HepG2 (cell line): ENCODE measurements around the gene ATP5MG. TPM values are rescaled to one million over a fixed set of nuclear protein-coding genes. Genes with fewer than 3 reads are reported as not detected.
A peak's percentile ranks its signal among the peaks of the same experiment; 100 is the strongest.

Source experiments
- ATAC-seq: fragments of 200-7000 bp; cut with Tn5 transposase; 3 replicates; pipeline ENCODE4 v1.9.1; 2020; ENCODE audit warnings: mild to moderate bottlenecking, moderate library complexity
- BruUV-seq: library from RNA; stranded (reverse); fragments of 400-500 nt; replicated peaks from 2 replicates; lab custom pipeline; 2021; lab: Mats Ljungman, UMichigan
- CTCF ChIA-PET: fragments of 300-600 bp; formaldehyde crosslinking; extraction: SDS; loops from one replicate; lab custom pipeline; 2021; ENCODE audit warnings: low total read pairs, inconsistent platforms, low intra/inter-chr PET ratio; lab: Yijun Ruan, JAX
- POLR2A ChIA-PET: fragments of 350-600 bp; sonication (Branson Sonifier 250); formaldehyde crosslinking; loops from one replicate; lab custom pipeline; 2020; ENCODE audit warnings: antibody characterized with exemption, inconsistent platforms; lab: Yijun Ruan, JAX
- DNase-seq: peaks from one replicate; pipeline ENCODE4 v3.0.0-alpha.2; 2015; ENCODE audit warnings: low spot score
- FAIRE-seq: peaks from 3 replicates; lab custom pipeline; 2011; peaks lifted over from hg19 to GRCh38; lab: Jason Lieb, UNC
- H2AFZ ChIP-seq: one replicate; pipeline ENCODE4 v1.6.1; 2011; ENCODE audit warnings: low read length, inconsistent platforms
- H3K27ac ChIP-seq: fragments of 300-600 bp; 3 replicates; pipeline ENCODE4 v1.8.0; 2011; ENCODE audit warnings: mixed run types, mild to moderate bottlenecking, mixed read lengths, low read length, inconsistent platforms; ENCODE audit not compliant: insufficient read depth; ENCODE audit errors: extremely low read length
- H3K27me3 ChIP-seq, 2 experiments: fragments of 200-600 bp in 1 of 2; 2 replicates in 1 of 2; 3 replicates in 1 of 2; pipeline versions ENCODE4 v1.6.0 to v1.8.0; 2011; ENCODE audit warnings: low read length in 2 of 2, mild to moderate bottlenecking in 2 of 2, moderate library complexity in 2 of 2, inconsistent platforms in 1 of 2; ENCODE audit not compliant: insufficient read depth in 2 of 2, control insufficient read depth in 1 of 2
- H3K36me3 ChIP-seq, 2 experiments: fragments of 200-600 bp in 1 of 2; replicated peaks in 1 of 2; 2 replicates in 1 of 2; 3 replicates in 1 of 2; pipeline versions ENCODE4 v1.5.1 to v1.8.0; 2011; ENCODE audit warnings: low read length in 2 of 2, inconsistent platforms in 1 of 2; ENCODE audit not compliant: insufficient read depth in 2 of 2, control insufficient read depth in 1 of 2
- H3K4me1 ChIP-seq: 2 replicates; pipeline ENCODE4 v1.5.1; 2012; ENCODE audit warnings: low read length, inconsistent platforms; ENCODE audit not compliant: insufficient read depth
- H3K4me2 ChIP-seq: 2 replicates; pipeline ENCODE4 v1.6.0; 2011; ENCODE audit warnings: low read depth, low read length, inconsistent platforms
- H3K4me3 ChIP-seq, 3 experiments: fragments of 200-600 bp in 1 of 3; sonication (generic), shearing (Covaris generic) in 1 of 3; replicated peaks in 1 of 3; 2 replicates each; pipeline ENCODE4 v1.5.1; 2011 to 2016; ENCODE audit warnings: low read length in 3 of 3, inconsistent platforms in 2 of 3, low read depth in 2 of 3, mild to moderate bottlenecking in 2 of 3, control low read depth in 1 of 3, mixed read lengths in 1 of 3; ENCODE audit not compliant: insufficient read depth in 1 of 3
- H3K79me2 ChIP-seq: one replicate; pipeline ENCODE4 v1.6.1; 2011; ENCODE audit warnings: low read length, inconsistent platforms; ENCODE audit not compliant: insufficient read depth
- H3K9ac ChIP-seq: 2 replicates; pipeline ENCODE4 v1.6.0; 2011; ENCODE audit warnings: mild to moderate bottlenecking, low read depth, low read length, inconsistent platforms; ENCODE audit not compliant: insufficient read depth
- H3K9me3 ChIP-seq: 2 replicates; pipeline ENCODE4 v1.5.1; 2012; ENCODE audit warnings: mild to moderate bottlenecking, low read length
- H4K20me1 ChIP-seq: 2 replicates; pipeline ENCODE4 v1.6.0; 2011; ENCODE audit warnings: inconsistent platforms, mild to moderate bottlenecking, low read length, moderate library complexity; ENCODE audit not compliant: insufficient read depth
- ETV5 ChIP-seq: IDR thresholded peaks from 2 replicates; pipeline ENCODE4 v1.6.1; 2018; ENCODE audit warnings: missing biosample characterization, missing genetic modification reagents, inconsistent platforms, borderline replicate concordance
- HES4 ChIP-seq: sonication (generic); formaldehyde crosslinking; IDR thresholded peaks from 2 replicates; pipeline ENCODE4 v1.9.0; 2021; ENCODE audit warnings: mild to moderate bottlenecking, missing genetic modification reagents, borderline replicate concordance
- KMT2B ChIP-seq: IDR thresholded peaks from 2 replicates; pipeline ENCODE4 v1.6.1; 2016; ENCODE audit warnings: missing genetic modification reagents, missing compliant biosample characterization
- MAF1 ChIP-seq: sonication (generic); formaldehyde crosslinking; IDR thresholded peaks from 2 replicates; pipeline ENCODE4 v1.5.0; 2020; ENCODE audit warnings: missing genetic modification reagents, borderline replicate concordance
- MZF1 ChIP-seq: sonication (generic); formaldehyde crosslinking; IDR thresholded peaks from 2 replicates; pipeline ENCODE4 v1.8.1; 2023; ENCODE audit warnings: mild to moderate bottlenecking, missing genetic modification reagents, borderline replicate concordance
- NFIC ChIP-seq: IDR thresholded peaks from 2 replicates; pipeline ENCODE4 v1.6.1; 2012; ENCODE audit warnings: mild to moderate bottlenecking, low read length, inconsistent platforms
- NFKBIZ ChIP-seq: IDR thresholded peaks from 2 replicates; pipeline ENCODE4 v1.6.1; 2018; ENCODE audit warnings: missing genetic modification reagents, missing compliant biosample characterization
- PPARG ChIP-seq: conservative IDR thresholded peaks from 2 replicates; pipeline ENCODE4 v1.6.1; 2016; ENCODE audit warnings: missing biosample characterization, missing genetic modification reagents
- PRMT3 ChIP-seq: sonication (generic); formaldehyde crosslinking; IDR thresholded peaks from 2 replicates; pipeline ENCODE4 v1.8.1; 2022; ENCODE audit warnings: low read depth, mild to moderate bottlenecking, moderate library complexity, missing genetic modification reagents, borderline replicate concordance
- TCF7L2 ChIP-seq: IDR thresholded peaks from 2 replicates; pipeline ENCODE4 v1.6.1; 2011; ENCODE audit warnings: mild to moderate bottlenecking, low read depth, low read length, moderate library complexity
- TSC22D2 ChIP-seq: sonication (generic); formaldehyde crosslinking; IDR thresholded peaks from 2 replicates; pipeline ENCODE4 v1.5.1; 2020; ENCODE audit warnings: missing genetic modification reagents, mild to moderate bottlenecking, borderline replicate concordance
- ZBTB20 ChIP-seq: sonication (generic); formaldehyde crosslinking; IDR thresholded peaks from 2 replicates; pipeline ENCODE4 v1.8.1; 2023; ENCODE audit warnings: missing genetic modification reagents, low read depth, mild to moderate bottlenecking, borderline replicate concordance
- ZFP1 ChIP-seq: IDR thresholded peaks from 2 replicates; pipeline ENCODE4 v1.6.1; 2016
- ZFP37 ChIP-seq: sonication (generic); formaldehyde crosslinking; IDR thresholded peaks from 2 replicates; pipeline ENCODE4 v1.4.0; 2020; ENCODE audit warnings: missing genetic modification reagents, borderline replicate concordance
- ZNF282 ChIP-seq: fragments of 450-650 bp; IDR thresholded peaks from 2 replicates; pipeline ENCODE4 v1.6.1; 2018; ENCODE audit not compliant: partially characterized antibody
- ZNF441 ChIP-seq: sonication (generic); formaldehyde crosslinking; IDR thresholded peaks from 2 replicates; pipeline ENCODE4 v1.7.0; 2021; ENCODE audit warnings: missing genetic modification reagents, borderline replicate concordance
- ZNF629 ChIP-seq: sonication (generic); formaldehyde crosslinking; conservative IDR thresholded peaks from 2 replicates; pipeline ENCODE4 v1.5.0; 2020; ENCODE audit warnings: missing genetic modification reagents
- ZNF674 ChIP-seq: sonication (generic); formaldehyde crosslinking; IDR thresholded peaks from 2 replicates; pipeline ENCODE4 v1.5.0; 2020; ENCODE audit warnings: low read depth, mild to moderate bottlenecking, missing genetic modification reagents
- ZNF850 ChIP-seq: sonication (generic); formaldehyde crosslinking; conservative IDR thresholded peaks from 2 replicates; pipeline ENCODE4 v1.9.0; 2021; ENCODE audit warnings: mild to moderate bottlenecking, missing genetic modification reagents
- ZZZ3 ChIP-seq: sonication (generic); formaldehyde crosslinking; IDR thresholded peaks from 2 replicates; pipeline ENCODE4 v1.4.0; 2020; ENCODE audit warnings: missing genetic modification reagents, mild to moderate bottlenecking, borderline replicate concordance
- WGBS: methylation state at CpG from one replicate; pipeline ENCODE4 v1.1.6; 2017; ENCODE audit warnings: low lambda C conversion rate; 5-methylcytosine and 5-hydroxymethylcytosine counted together
- in situ Hi-C: cut with HindIII; loops from 2 replicates; pipeline ENCODE4 v1.10.0; 2017; ENCODE audit warnings: low pct_unique_long_range_greater_than_20kb; ENCODE audit not compliant: extremely low pct_ligation_motif_present
- intact Hi-C: fragments of 100-400 bp; cut with micrococcal nuclease; formaldehyde crosslinking; loops from one replicate; pipeline ENCODE4 v1.10.0; 2022; ENCODE audit not compliant: unreplicated experiment
- polyA plus RNA-seq, 8 experiments: library from polyadenylated mRNA; depleted of rRNA in 3 of 8; stranded (reverse) in 7 of 8; unstranded in 1 of 8; fragments of >200 nt; fragmentation: Illumina TruSeq in 4 of 8; extraction: Trizol in 4 of 8; gene quantifications; 2 replicates each; pipeline versions ENCODE4 v1.2.1 to v1.2.3, GENCODE V29; 2011 to 2016; ENCODE audit warnings: low read depth in 4 of 8, missing spikeins in 1 of 8, mixed read lengths in 1 of 8; ENCODE audit not compliant: insufficient read depth in 1 of 8
- total RNA-seq, 5 experiments: library from RNA; depleted of rRNA; stranded (reverse); fragments of >200 nt; fragmentation: Illumina TruSeq; extraction: Trizol; gene quantifications; 2 replicates each; pipeline ENCODE4 v1.2.3, GENCODE V29; 2016; ENCODE audit warnings: low read depth in 1 of 5
- TF ChIP-seq, protein P1 (sequence below): IDR thresholded peaks from 2 replicates; pipeline ENCODE4 v1.6.1; 2016

ATP5MG gene
- total and polyA plus RNA-seq, 2 of the 13 experiments (the other 11 are each of a cell fraction or from before 2014, with no cell fraction given): 260 to 320 TPM

DNA sequence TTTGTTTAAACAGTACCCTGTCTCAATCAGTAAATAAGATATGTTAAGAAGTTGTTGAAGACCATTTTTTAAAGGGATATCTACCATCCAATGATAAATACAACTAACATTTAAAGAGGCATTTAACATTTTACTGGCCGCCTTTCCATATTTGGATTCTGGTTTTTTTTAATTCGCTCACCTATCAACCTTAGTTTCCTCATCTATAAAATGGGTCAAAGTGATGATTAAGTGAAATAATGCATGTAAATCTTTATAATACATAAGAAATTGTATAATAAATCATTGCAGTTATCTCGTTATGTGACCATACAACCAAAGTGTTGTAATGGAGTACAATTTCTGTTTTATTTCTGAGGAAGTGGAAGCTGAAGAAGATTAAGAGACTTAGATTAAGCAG lies 17.7 kb upstream of the ATP5MG start:
- H3K36me3 ChIP-seq: peaks cover 27 to 83% of the 10 kb centered on the region in 2 experiments
- no TSS peak for BruUV-seq
- intact Hi-C loops: no loop called here
- no peak for TF ChIP-seq ZNF850 (CRISPR knock-in tag)
- peak; percentile 30; the same call in 1 of the 2 replicates for TF ChIP-seq ZNF629 (CRISPR knock-in tag)
- H3K4me3 ChIP-seq: no peak overlapping the region
- H3K9me3 ChIP-seq: no peaks in the 10 kb centered on the region
- FAIRE-seq (no peak), ATAC-seq (no peak), DNase-seq (no peak)
- H3K27ac ChIP-seq: no peak overlapping the region
- ChIA-PET CTCF (no interaction called here), POLR2A (no interaction called here)
- WGBS: 95% methylated on average over 3 of the region's 3 CpGs
- no peak overlapping the region for H3K4me2 ChIP-seq
- no peaks in the 10 kb centered on the region for H3K4me1 ChIP-seq
- no peaks in the 10 kb centered on the region for H3K27me3 ChIP-seq
- H4K20me1 ChIP-seq: no peaks in the 10 kb centered on the region
- in situ Hi-C loops: loop anchor here (10.0 kb wide), 1 partner anchor 111 kb away; no protein-coding TSS in a partner anchor
- H2AFZ ChIP-seq: no peak overlapping the region
- H3K79me2 ChIP-seq: no peaks in the 10 kb centered on the region
- no peak overlapping the region for H3K9ac ChIP-seq

DNA sequence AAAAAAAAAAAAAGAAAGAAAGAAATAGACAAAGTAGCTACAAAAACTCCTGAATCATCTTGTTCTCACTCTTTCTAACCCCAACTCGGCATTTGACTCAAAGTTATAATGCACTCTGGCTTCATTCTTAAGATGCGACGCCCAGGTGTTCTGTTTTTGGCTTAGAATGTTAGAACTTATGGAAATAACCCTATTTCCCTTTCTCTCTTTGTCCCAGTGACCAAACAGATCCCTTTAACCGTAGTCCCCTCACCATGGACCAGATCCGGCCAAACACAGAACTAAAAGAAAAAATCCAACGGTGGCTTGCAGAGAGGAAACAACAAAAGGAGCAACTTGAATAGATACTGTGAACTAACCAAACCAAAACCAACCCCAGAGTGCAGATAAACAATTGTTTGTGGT lies 5.3 kb upstream of the ATP5MG start:
- intact Hi-C loops (no loop called here), in situ Hi-C loops (no loop called here)
- H3K9me3 ChIP-seq: no peaks in the 10 kb centered on the region
- H3K36me3 ChIP-seq: peaks cover 10 to 36% of the 10 kb centered on the region in 2 experiments; a peak in 4 of 5 replicates
- TF ChIP-seq ETV5 (CRISPR knock-in tag) (no peak), MAF1 (no peak), PPARG (CRISPR knock-in tag) (no peak), NFIC (no peak), ZNF441 (CRISPR knock-in tag) (no peak), ZNF282 (no peak), MZF1 (CRISPR knock-in tag) (no peak), ZFP1 (CRISPR knock-in tag) (no peak), PRMT3 (no peak), ZFP37 (CRISPR knock-in tag) (no peak), ZZZ3 (no peak), HES4 (CRISPR knock-in tag) (no peak), KMT2B (CRISPR knock-in tag) (no peak), ZBTB20 (CRISPR knock-in tag) (no peak), TCF7L2 (no peak), TSC22D2 (CRISPR knock-in tag) (no peak), NFKBIZ (CRISPR knock-in tag) (no peak), ZNF674 (no peak)
- TF ChIP-seq, protein P1, sequence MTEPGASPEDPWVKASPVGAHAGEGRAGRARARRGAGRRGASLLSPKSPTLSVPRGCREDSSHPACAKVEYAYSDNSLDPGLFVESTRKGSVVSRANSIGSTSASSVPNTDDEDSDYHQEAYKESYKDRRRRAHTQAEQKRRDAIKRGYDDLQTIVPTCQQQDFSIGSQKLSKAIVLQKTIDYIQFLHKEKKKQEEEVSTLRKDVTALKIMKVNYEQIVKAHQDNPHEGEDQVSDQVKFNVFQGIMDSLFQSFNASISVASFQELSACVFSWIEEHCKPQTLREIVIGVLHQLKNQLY (CRISPR knock-in tag): no peak
- 93% methylated on average over 6 of the region's 6 CpGs for WGBS
- POLR2A ChIA-PET: no interaction called here
- H3K9ac ChIP-seq: no peak overlapping the region
- no TSS peak for BruUV-seq
- H2AFZ ChIP-seq: no peak overlapping the region
- H3K4me3 ChIP-seq: no peak overlapping the region
- no peaks in the 10 kb centered on the region for H4K20me1 ChIP-seq
- DNase-seq: no peak
- no peak overlapping the region for H3K4me2 ChIP-seq
- H3K79me2 ChIP-seq: no peaks in the 10 kb centered on the region
- CTCF ChIA-PET: no interaction called here
- no peak overlapping the region for H3K27ac ChIP-seq
- no peak for FAIRE-seq
- H3K4me1 ChIP-seq: peaks cover 14% of the 10 kb centered on the region
- no peak for ATAC-seq
- H3K27me3 ChIP-seq: no peaks in the 10 kb centered on the region; a peak in 1 of 5 replicates
